Upper lobe of left lung (tissue), 6 donors: ENCODE measurements around the gene USP13. TPM values are rescaled to one million over a fixed set of nuclear protein-coding genes. Genes with fewer than 3 reads are reported as not detected.
A peak's percentile ranks its signal among the peaks of the same experiment; 100 is the strongest.

ENCODE experiments used
- ATAC-seq, 2 donors: fragments of 200-7000 bp; cut with Tn5 transposase; one replicate each; pipeline ENCODE4 v1.9.1; 2022; ENCODE audit warnings: mild to moderate bottlenecking in 2 of 2, moderate library complexity in 2 of 2; ENCODE audit not compliant: low FRiP score in 2 of 2
- DNase-seq, 2 donors: peaks; one replicate each; pipeline ENCODE4 v3.0.0-alpha.2; 2019 to 2020
- H3K27ac ChIP-seq, 4 donors: fragments of 200-600 bp; sonication (generic); one replicate each; pipeline ENCODE4 v1.5.1; 2016 to 2019
- H3K27me3 ChIP-seq, 4 donors: fragments of 200-600 bp; sonication (generic); one replicate each; pipeline ENCODE4 v1.5.1; 2017 to 2019
- H3K36me3 ChIP-seq, 4 donors: fragments of 200-600 bp; sonication (generic); one replicate each; pipeline ENCODE4 v1.5.1; 2016 to 2019
- H3K4me1 ChIP-seq, 4 donors: fragments of 200-600 bp; sonication (generic); one replicate each; pipeline ENCODE4 v1.5.1; 2018 to 2019
- H3K4me3 ChIP-seq, 4 donors: fragments of 200-600 bp; sonication (generic); one replicate each; pipeline ENCODE4 v1.5.1; 2017 to 2019; ENCODE audit warnings: mild to moderate bottlenecking in 2 of 4, moderate library complexity in 1 of 4
- H3K9me3 ChIP-seq, 4 donors: fragments of 200-600 bp; sonication (generic); one replicate each; pipeline ENCODE4 v1.5.1; 2018 to 2019
- EP300 ChIP-seq, 4 donors: sonication (generic); formaldehyde crosslinking; IDR thresholded peaks; one replicate each; pipeline ENCODE4 v1.5.1; 2017; ENCODE audit warnings: antibody characterized with exemption in 4 of 4, control low read depth in 2 of 4
- POLR2A ChIP-seq, 4 donors: fragments of 450-650 bp; IDR thresholded peaks; one replicate each; pipeline ENCODE4 v1.5.1; 2016 to 2017; ENCODE audit warnings: antibody characterized with exemption in 4 of 4, mild to moderate bottlenecking in 2 of 4
- POLR2AphosphoS5 ChIP-seq, 2 donors: sonication (generic); formaldehyde crosslinking; IDR thresholded peaks; one replicate each; pipeline ENCODE4 v1.5.1; 2017; ENCODE audit warnings: antibody characterized with exemption in 2 of 2
- WGBS, 2 donors: methylation state at CpG; one replicate each; pipeline ENCODE4 v1.1.5; 2017 to 2018; 5-methylcytosine and 5-hydroxymethylcytosine counted together
- total RNA-seq, 6 donors: library from RNA; depleted of rRNA in 4 of 6; stranded (reverse); fragments of >200 nt in 4 of 6; gene quantifications; one replicate each; pipeline versions ENCODE4 v1.1.0 to v1.2.1, GENCODE V29; 2016 to 2021
- TF ChIP-seq, protein P1 (sequence below), 6 experiments: fragments of 450-650 bp in 4 of 6; fragments of 200-600 bp in 2 of 6; sonication (generic) in 2 of 6; IDR thresholded peaks; one replicate each; pipeline ENCODE4 v1.5.1; 2016 to 2019; ENCODE audit warnings: antibody characterized with exemption in 6 of 6
- donor health status: DM: no; HTN: no; CAD: no; lungs with moderate emphysema.
- donor health status: DM: no; HTN: yes; CAD: no; lungs with severe emphysema.

The USP13 gene, protein sequence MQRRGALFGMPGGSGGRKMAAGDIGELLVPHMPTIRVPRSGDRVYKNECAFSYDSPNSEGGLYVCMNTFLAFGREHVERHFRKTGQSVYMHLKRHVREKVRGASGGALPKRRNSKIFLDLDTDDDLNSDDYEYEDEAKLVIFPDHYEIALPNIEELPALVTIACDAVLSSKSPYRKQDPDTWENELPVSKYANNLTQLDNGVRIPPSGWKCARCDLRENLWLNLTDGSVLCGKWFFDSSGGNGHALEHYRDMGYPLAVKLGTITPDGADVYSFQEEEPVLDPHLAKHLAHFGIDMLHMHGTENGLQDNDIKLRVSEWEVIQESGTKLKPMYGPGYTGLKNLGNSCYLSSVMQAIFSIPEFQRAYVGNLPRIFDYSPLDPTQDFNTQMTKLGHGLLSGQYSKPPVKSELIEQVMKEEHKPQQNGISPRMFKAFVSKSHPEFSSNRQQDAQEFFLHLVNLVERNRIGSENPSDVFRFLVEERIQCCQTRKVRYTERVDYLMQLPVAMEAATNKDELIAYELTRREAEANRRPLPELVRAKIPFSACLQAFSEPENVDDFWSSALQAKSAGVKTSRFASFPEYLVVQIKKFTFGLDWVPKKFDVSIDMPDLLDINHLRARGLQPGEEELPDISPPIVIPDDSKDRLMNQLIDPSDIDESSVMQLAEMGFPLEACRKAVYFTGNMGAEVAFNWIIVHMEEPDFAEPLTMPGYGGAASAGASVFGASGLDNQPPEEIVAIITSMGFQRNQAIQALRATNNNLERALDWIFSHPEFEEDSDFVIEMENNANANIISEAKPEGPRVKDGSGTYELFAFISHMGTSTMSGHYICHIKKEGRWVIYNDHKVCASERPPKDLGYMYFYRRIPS
- total RNA-seq = 10 to 100 TPM; 14.4 to 34.6 (median 27.8) TPM

DNA sequence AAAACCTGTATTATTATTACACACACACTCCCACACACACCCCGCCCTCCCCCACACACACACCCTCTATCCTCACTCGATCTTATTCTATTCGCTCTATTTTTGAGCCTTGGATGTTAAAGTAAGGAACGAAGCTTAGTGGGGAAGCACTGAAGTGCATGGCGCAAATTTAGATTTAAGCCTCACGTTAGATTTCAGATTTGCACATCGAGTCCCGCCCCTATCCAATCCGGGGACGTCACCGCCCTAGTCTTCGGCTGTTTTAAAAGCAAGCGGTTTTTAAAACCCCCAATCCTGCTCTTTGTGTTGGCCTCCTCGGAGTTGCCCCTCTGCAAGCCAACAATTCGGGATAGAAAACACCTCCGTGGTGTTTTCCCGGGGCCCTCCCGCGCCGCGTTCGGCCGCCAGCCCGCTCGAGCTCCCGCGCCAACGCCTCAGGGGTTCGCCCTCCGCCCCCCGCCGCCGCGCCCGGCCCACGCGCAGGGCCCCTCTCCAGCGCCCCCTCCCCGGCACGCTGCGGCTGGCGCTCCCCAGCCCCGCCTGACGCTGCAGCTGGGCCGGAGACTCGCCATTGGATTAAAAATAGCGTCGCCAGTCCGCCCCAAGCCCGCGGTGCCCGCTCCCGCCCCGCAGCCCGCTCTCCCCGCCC, at the start of gene USP13:
Gene USP13 (plus strand): TSS at position 594 of the 649 bp plus-strand sequence. CDS start 186 bp downstream, outside the sequence.
- Histone ChIP-seq H3K27ac (peak within 1 kb of the TSS; percentile 87 to 94 (median 92)), H3K36me3 (no peaks in the 10 kb centered on the region), H3K4me3 (peak within 1 kb of the TSS; percentile 63 to 86 (median 83)), H3K9me3 (no peaks in the 10 kb centered on the region), H3K4me1 (peaks cover 0 to 24% (median 5%) of the 10 kb centered on the region in 4 donors), H3K27me3 (no peaks in the 10 kb centered on the region)
- 0 to 1% methylated on average over 15 to 34 of the region's 56 CpGs for WGBS, 2 donors
- peak; percentile 58 to 93 for DNase-seq
- TF ChIP-seq POLR2A (IDR thresholded peaks at IDR 0.05) (peak in 2 of 4 donors; percentile 18 to 27), EP300 (IDR thresholded peaks at IDR 0.05) (no peak), POLR2AphosphoS5 (IDR thresholded peaks at IDR 0.05) (peak in 1 of 2 donors; percentile 16)
- TF ChIP-seq, protein P1, sequence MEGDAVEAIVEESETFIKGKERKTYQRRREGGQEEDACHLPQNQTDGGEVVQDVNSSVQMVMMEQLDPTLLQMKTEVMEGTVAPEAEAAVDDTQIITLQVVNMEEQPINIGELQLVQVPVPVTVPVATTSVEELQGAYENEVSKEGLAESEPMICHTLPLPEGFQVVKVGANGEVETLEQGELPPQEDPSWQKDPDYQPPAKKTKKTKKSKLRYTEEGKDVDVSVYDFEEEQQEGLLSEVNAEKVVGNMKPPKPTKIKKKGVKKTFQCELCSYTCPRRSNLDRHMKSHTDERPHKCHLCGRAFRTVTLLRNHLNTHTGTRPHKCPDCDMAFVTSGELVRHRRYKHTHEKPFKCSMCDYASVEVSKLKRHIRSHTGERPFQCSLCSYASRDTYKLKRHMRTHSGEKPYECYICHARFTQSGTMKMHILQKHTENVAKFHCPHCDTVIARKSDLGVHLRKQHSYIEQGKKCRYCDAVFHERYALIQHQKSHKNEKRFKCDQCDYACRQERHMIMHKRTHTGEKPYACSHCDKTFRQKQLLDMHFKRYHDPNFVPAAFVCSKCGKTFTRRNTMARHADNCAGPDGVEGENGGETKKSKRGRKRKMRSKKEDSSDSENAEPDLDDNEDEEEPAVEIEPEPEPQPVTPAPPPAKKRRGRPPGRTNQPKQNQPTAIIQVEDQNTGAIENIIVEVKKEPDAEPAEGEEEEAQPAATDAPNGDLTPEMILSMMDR (IDR thresholded peaks at IDR 0.05) = peak in 3 of 6 experiments; percentile 8 to 34 (median 12)
- ATAC-seq = peak; percentile 51 to 85

DNA sequence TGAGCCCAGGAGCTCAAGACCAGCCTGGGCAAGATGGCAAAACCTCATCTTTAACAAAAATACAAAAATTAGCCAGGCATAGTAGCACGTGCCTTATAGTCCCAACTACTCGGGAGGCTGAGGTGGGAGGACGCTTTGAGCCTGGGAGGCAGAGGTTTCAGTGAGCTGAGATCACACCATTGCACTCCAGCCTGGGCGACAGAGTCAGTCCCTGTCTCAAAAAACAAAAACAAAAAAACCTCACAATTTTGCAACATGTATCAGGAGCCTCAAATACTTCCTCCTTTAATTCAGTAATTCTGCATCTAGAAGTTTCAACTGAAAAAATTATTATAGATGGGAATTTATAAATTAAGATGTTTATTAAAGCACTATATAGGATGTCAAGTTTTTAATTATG, 49.5 kb upstream of the USP13 start:
- Histone ChIP-seq H3K9me3 (no peaks in the 10 kb centered on the region), H3K36me3 (peaks cover 12 to 45% (median 32%) of the 10 kb centered on the region in 4 donors), H3K4me1 (peaks cover 21 to 33% (median 29%) of the 10 kb centered on the region in 4 donors), H3K27me3 (no peaks in the 10 kb centered on the region), H3K4me3 (peak overlapping the region in 1 of 4 donors; percentile 86), H3K27ac (no peak overlapping the region)
- TF ChIP-seq, protein P1 (IDR thresholded peaks at IDR 0.05) = no peak
- TF ChIP-seq POLR2AphosphoS5 (IDR thresholded peaks at IDR 0.05) (no peak), EP300 (IDR thresholded peaks at IDR 0.05) (no peak), POLR2A (IDR thresholded peaks at IDR 0.05) (no peak)
- DNase-seq = no peak
- 64 to 72% methylated on average over 4 of the region's 4 CpGs for WGBS, 2 donors
- no peak for ATAC-seq

DNA sequence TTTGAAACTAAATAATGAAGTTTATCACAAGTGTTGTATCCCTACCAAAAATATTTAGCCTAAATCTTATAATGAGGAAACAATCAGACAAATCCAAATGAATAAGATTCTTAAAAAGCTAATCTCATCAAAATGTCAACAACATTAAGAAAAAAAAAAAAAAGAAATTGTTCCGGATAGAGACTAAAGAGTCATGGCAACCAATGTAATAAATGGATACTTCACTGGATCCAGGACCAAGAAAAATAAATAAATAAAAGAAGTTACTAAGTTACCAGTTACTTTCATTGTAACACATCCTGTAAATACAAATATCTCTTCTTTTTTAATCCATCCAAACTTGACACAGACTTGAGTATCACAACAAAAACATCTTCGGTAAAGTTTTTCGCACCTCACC, 49.0 kb upstream of the USP13 start:
- Histone ChIP-seq H3K9me3 (no peaks in the 10 kb centered on the region), H3K4me1 (peaks cover 21 to 33% (median 29%) of the 10 kb centered on the region in 4 donors), H3K4me3 (peak overlapping the region; percentile 62 to 86 (median 74)), H3K27ac (peak overlapping the region; percentile 87 to 95 (median 93)), H3K27me3 (no peaks in the 10 kb centered on the region), H3K36me3 (peaks cover 12 to 40% (median 27%) of the 10 kb centered on the region in 4 donors)
- DNase-seq (no peak), ATAC-seq (no peak)
- WGBS, 2 donors = 1 to 2% methylated on average over 3 of the region's 3 CpGs
- TF ChIP-seq POLR2A (IDR thresholded peaks at IDR 0.05) = no peak
- TF ChIP-seq EP300 (IDR thresholded peaks at IDR 0.05) = no peak
- no peak for TF ChIP-seq POLR2AphosphoS5 (IDR thresholded peaks at IDR 0.05)
- TF ChIP-seq, protein P1 (IDR thresholded peaks at IDR 0.05) = no peak

DNA sequence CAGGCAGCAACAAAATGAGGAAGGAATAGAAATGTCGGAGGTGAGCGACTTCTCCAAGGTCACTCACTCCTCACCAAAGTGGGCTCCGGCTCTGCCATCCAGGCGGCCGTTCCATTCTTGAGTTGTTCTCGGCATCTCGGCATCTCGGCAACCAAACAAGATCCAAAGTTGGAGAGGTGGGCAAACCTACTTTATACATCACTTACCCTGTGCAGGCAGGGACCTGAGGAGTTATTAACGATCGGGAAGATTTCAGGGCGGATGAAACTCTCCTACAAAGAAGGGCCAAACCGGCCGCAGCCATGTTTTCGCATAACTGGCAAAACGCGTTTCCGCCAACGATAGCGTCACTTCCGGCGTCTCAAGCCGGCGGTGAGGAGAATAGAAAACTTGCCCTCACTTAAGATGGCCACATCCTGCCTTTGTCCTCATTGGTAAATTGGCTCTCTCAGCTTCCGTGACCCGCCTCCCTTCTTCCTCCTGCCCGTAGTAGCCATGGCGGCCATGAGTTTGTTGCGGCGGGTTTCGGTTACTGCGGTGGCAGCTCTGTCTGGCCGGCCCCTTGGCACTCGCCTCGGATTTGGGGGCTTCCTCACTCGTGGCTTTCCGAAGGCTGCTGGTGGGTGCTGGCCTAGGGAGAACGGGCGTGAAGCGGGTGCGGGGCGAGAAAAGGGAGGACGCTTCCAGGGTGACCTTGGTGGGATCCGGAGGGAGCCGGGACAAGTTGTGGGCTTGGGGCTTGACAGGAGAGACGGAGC, 48.3 kb upstream of the USP13 start, which contains the start of the genes MRPL47 and NDUFB5:
Gene MRPL47 (minus strand): TSS at position 318 of the 758 bp plus-strand sequence. CDS start 14 bp downstream, at position 304.
Gene NDUFB5 (plus strand): TSS at position 474 of the 758 bp plus-strand sequence. CDS start 22 bp downstream, at position 496.
- WGBS, 2 donors = 1% methylated on average over 41 to 45 of the region's 45 CpGs
- peak; percentile 99 to 100 for ATAC-seq
- peaks cover 21 to 33% (median 29%) of the 10 kb centered on the region in 4 donors for H3K4me1 ChIP-seq

More for the DNA sequence above, 48.3 kb upstream of the USP13 start, which contains the start of the genes MRPL47 and NDUFB5:
- TF ChIP-seq POLR2A (IDR thresholded peaks at IDR 0.05) = peak in 3 of 4 donors; percentile 53 to 88 (median 74)
- peak in 1 of 4 donors; percentile 4 for TF ChIP-seq EP300 (IDR thresholded peaks at IDR 0.05)
- TF ChIP-seq, protein P1 (IDR thresholded peaks at IDR 0.05) = no peak
- TF ChIP-seq POLR2AphosphoS5 (IDR thresholded peaks at IDR 0.05) = peak; percentile 87 to 95
- peaks cover 9 to 33% (median 21%) of the 10 kb centered on the region in 4 donors for H3K36me3 ChIP-seq
- H3K27ac ChIP-seq = peak within 1 kb of the TSS; percentile 87 to 95 (median 93)
- no peaks in the 10 kb centered on the region for H3K9me3 ChIP-seq
- no peaks in the 10 kb centered on the region for H3K27me3 ChIP-seq
- DNase-seq = peak; percentile 86 to 95
- peak within 1 kb of the TSS; percentile 73 to 88 (median 80) for H3K4me3 ChIP-seq
